ENCODE results near the gene GNB3.
"Not testable (repeated sequence)": the region's sequence is repeated elsewhere in the genome, so short reads cannot be mapped to it uniquely, and the experiment has no call there.

Gene GNB3

DNA sequence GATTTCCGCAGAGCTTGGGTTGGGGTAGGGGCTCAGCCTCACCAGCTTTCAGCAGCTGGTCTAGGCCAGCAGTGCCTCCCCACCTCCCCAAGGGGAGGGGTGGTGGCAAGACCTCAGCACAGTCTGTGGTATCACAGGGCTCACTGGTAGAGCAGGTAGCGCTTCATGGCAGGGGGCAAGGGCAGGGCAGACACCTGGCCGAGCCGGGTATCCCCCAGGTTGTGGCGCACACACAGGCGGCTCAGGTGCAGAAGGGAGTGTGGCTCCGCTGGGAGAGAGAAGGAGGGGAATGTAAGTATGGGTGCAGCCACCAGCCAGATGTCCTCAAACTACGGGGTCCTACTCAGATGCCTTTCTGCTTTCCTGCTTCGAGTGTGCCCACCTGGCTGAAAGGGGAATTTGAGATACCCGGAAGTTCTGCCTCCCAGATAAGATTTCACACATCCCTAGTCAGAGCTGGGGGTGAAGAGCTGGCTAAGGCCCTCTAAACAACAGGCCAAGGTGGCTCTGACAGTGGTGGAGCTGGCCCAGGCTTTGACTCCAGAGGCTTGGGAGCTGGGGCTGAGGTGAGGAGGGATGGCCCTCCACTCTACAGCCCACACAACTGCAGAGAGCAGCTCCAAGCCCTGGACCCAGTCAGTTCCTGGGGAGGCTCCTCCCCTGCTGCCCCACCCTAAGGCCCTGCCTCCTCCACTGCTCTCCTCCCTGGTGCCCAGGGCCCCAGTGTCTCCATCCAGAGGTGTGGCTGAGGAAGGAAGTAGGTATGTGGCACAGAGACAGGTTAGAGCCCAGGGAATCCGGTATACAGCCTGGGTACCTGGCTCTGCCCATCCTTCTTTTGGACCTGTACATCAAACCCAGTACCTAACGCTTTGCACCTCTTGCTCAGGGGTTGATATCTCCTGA lies 30.6 kb downstream of the GNB3 start:
- TF ChIP-seq, protein P1, sequence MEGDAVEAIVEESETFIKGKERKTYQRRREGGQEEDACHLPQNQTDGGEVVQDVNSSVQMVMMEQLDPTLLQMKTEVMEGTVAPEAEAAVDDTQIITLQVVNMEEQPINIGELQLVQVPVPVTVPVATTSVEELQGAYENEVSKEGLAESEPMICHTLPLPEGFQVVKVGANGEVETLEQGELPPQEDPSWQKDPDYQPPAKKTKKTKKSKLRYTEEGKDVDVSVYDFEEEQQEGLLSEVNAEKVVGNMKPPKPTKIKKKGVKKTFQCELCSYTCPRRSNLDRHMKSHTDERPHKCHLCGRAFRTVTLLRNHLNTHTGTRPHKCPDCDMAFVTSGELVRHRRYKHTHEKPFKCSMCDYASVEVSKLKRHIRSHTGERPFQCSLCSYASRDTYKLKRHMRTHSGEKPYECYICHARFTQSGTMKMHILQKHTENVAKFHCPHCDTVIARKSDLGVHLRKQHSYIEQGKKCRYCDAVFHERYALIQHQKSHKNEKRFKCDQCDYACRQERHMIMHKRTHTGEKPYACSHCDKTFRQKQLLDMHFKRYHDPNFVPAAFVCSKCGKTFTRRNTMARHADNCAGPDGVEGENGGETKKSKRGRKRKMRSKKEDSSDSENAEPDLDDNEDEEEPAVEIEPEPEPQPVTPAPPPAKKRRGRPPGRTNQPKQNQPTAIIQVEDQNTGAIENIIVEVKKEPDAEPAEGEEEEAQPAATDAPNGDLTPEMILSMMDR (IDR thresholded peaks at IDR 0.05; ENCODE audit: low read depth, low read length, missing control alignments), result no peak
- no peak for DNase-seq (ENCODE audit: low read depth)
- peak overlapping the region; percentile 72; the same call in 1 of the 2 replicates for H3K4me3 ChIP-seq (ENCODE audit: low read depth, low read length)

DNA sequence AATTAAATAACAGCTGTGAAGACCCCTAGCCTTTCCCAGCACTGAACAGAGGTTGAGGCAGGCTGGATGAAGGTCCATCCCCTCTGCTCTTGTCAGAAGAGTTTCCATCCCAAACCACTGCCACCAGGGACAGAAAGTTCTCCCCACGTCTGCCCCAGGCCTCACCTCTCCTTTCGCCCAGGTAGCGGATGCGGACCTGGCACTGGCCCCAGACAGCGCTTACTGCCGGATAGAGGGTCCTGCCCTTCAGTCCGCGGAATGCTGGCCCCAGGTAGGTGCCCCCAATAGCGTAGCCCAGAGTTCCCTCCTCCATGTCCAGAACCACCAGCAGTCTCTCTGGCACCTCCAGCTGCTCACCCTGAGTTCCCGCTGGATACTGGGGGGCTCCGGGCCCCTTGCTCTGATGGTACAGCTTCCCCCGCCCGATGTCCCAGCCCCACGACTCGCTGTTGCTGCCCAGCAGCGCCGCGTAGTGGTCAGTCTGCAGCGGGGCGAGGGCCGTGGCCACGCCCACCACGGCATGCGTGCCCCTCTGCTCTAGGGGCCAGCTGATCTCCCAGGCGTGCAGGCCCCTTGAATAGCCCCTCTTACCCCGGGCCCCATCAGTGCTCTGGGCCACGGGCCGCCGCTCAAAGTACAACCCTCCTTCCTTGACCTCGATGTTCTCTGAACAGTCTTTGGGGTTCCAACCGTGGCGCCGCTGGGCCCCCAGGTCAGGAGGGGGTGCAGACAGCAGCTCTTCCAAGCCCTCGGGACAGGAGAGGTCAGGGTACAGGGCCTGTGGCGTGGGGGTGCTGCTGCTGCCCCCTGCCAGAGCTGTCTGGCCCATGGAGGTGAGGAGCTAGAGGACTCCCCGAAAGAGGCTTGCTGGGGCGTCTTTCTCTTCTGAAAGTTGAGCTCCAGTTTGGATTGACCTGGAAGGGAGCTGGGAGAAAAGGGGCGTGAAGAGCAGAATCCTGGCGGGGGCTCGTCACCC lies 31.6 kb downstream of the GNB3 start:
- no peak for DNase-seq (ENCODE audit: low read depth)
- H3K4me3 ChIP-seq (ENCODE audit: low read depth, low read length), result peak overlapping the region; percentile 72
- TF ChIP-seq, protein P1 (IDR thresholded peaks at IDR 0.05; ENCODE audit: low read depth, low read length, missing control alignments), result peak; percentile 96

DNA sequence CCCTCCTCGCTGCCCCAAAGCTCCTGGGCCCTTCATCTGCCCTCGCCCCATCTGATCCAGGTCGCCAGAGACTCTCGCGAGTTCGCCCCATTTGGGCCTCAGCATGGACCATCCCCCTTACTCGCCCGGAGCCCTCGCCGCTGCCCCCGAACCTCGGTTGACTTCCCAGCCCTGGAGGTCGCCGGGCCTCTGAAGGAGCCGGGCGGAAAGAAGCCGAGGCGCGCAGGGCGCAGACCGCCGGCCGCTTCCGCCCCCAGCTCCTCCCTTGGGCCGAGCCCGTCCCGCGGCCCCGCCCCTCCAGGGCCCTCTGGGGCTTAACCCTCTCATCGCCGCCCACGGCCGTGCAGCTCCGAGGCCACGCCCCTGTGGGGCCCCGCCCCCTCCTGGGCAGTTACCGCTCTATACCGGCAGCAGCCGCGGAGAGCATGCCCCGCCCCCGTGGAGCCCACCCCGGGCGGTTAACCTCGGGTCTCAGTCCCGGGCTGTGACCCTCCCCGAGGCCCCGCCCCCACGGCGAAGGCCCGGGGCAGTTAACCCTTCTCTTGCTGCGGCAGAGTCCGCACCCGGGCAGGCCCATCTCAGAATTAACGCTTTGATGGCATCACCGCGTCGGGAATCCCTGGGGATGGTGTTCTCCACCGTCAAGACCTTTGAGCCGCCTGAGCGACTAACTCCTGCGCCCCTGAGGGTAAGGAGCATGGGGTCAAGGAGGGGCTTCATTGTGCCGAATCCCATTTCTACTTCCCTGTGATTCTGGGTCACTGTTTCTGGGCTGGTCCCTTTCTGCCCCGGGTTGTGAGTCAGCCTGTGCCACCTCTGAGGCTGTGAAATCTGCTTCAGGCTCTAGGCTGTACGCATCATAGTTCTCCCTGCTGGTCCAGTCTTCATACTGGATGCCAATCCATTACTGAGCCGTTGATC lies 32.6 kb downstream of the GNB3 start, which contains the start of gene SPSB2:
Gene SPSB2 (minus strand): TSS at position 210 of the 921 bp plus-strand sequence. CDS start 402 bp downstream, outside the sequence.
- peak; percentile 88 for DNase-seq (ENCODE audit: low read depth)
- TF ChIP-seq, protein P1 (IDR thresholded peaks at IDR 0.05; ENCODE audit: low read depth, low read length, missing control alignments), result no peak
- peak within 1 kb of the TSS; percentile 72 for H3K4me3 ChIP-seq (ENCODE audit: low read depth, low read length)

DNA sequence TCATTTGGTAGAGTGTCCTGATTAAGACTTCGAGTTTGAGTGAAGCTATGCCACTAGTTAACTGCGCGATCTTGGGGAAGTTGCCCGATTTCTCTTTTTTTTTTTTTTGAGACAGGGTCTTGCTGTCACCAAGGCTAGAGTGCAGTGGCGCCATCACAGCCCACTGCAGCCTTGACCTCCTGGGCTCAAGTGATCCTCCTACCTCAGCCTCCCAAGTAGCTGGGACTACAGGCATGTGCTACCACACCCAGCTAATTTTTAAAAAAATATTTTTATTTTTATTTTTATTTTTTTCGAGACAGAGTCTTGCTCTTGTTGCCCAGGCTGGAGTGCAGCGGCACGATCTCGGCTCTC lies 33.3 kb downstream of the GNB3 start:
- peak overlapping the region; percentile 72 for H3K4me3 ChIP-seq (ENCODE audit: low read depth, low read length)
- DNase-seq (ENCODE audit: low read depth), result not testable (repeated sequence)

DNA sequence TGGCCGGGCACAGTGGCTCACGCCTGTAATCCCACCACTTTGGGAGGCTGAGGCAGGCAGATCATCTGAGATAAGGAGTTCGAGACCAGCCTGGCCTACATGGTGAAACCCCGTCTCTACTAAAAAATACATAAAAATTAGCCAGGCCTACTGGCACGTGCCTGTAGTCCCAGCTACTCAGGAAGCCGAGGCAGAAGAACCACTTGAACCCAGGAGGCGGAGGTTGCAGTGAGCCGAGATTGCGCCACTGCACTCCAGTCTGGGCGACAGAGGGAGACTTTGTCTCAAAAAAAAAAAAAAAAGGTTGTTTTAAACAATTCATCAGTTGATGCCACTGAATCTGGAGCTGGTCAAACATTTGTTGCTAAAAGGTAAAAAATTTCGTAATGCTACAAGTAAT lies 39.1 kb downstream of the GNB3 start:
- H3K4me3 ChIP-seq (ENCODE audit: low read depth, low read length); DNase-seq (ENCODE audit: low read depth): not testable (repeated sequence)

DNA sequence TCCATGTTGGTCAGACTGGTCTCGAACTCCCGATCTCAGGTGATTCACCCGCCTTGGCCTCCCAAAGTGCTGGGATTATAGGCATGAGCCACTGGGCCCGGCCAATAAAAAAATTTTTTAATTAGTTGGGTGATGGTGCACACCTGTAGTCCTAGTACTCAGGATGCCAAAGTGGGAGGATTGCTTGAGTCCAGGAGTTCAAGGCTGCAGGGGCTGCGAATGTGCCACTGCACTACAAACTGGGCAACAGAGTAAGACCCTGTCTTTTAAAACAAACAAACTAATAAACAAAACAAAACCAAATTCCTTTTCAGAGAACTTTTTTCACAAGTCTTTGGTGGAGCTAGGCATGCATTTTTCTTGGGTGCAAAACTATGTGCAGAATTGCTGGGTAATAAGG lies 42.5 kb downstream of the GNB3 start:
- no peak overlapping the region for H3K4me3 ChIP-seq (ENCODE audit: low read depth, low read length)
- DNase-seq (ENCODE audit: low read depth), result no peak
- TF ChIP-seq, protein P1 (IDR thresholded peaks at IDR 0.05; ENCODE audit: low read depth, low read length, missing control alignments), result no peak

DNA sequence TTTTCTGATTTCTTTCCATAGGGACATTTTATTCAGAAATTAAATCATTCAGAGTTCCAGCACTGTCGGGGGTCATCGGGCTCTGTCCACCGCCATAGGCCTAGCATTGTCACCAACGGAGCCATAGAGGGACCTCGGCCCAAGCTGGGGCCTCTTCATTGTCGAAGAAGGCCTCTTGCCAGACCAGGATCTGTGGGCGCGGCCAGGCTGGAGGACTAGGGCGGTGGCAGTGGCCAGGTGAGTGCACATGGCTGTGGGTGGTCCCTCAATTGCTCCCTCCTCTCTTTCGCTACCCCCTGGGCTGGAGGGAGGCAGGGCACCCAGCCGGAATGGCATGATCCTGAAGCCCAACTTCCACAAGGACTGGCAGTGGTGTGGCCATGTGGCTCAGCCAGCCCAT lies 43.0 kb downstream of the GNB3 start:
- TF ChIP-seq, protein P1 (IDR thresholded peaks at IDR 0.05; ENCODE audit: low read depth, low read length, missing control alignments), result no peak
- no peak for DNase-seq (ENCODE audit: low read depth)
- H3K4me3 ChIP-seq (ENCODE audit: low read depth, low read length), result no peak overlapping the region

Data from GM12864 (cell line).